Trophoblast cell (in vitro differentiated cells and primary cell): ENCODE measurements around the gene ALPI.
A peak's percentile ranks its signal among the peaks of the same experiment; 100 is the strongest.

ENCODE experiments used
- DNase-seq, 2 donors: peaks; one replicate each; pipeline ENCODE4 v3.0.0-alpha.2; 2016
- H2AFZ ChIP-seq: 2 replicates; pipeline ENCODE4 v1.6.1; 2013; ENCODE audit warnings: low read length, moderate library complexity, mild to moderate bottlenecking; ENCODE audit not compliant: insufficient read depth, poor library complexity
- H2AK5ac ChIP-seq: 2 replicates; pipeline ENCODE4 v1.6.1; 2013; ENCODE audit warnings: mild to moderate bottlenecking, low read length
- H2BK120ac ChIP-seq: 2 replicates; pipeline ENCODE4 v1.6.1; 2013; ENCODE audit warnings: low read length, mild to moderate bottlenecking, moderate library complexity; ENCODE audit not compliant: insufficient read depth, poor library complexity
- H2BK12ac ChIP-seq: 2 replicates; pipeline ENCODE4 v1.6.1; 2013; ENCODE audit warnings: mild to moderate bottlenecking, low read length, moderate library complexity
- H2BK5ac ChIP-seq: 2 replicates; pipeline ENCODE4 v1.6.1; 2013; ENCODE audit warnings: low read length, low read depth, moderate library complexity, mild to moderate bottlenecking; ENCODE audit not compliant: poor library complexity
- H3K14ac ChIP-seq: 2 replicates; pipeline ENCODE4 v1.6.1; 2013; ENCODE audit warnings: mild to moderate bottlenecking, low read length
- H3K18ac ChIP-seq: 2 replicates; pipeline ENCODE4 v1.6.1; 2013; ENCODE audit warnings: mild to moderate bottlenecking, low read length
- H3K23ac ChIP-seq: 2 replicates; pipeline ENCODE4 v1.6.1; 2013; ENCODE audit warnings: low read length
- H3K27ac ChIP-seq: 2 replicates; pipeline ENCODE4 v1.5.1; 2013; ENCODE audit warnings: low read depth, mild to moderate bottlenecking, inconsistent platforms, low read length, moderate library complexity
- H3K27me3 ChIP-seq: 2 replicates; pipeline ENCODE4 v1.6.1; 2013; ENCODE audit warnings: inconsistent platforms, mild to moderate bottlenecking, low read length, moderate library complexity; ENCODE audit not compliant: insufficient read depth
- H3K36me3 ChIP-seq, 2 experiments: 1 replicate in 1 of 2; 2 replicates in 1 of 2; pipeline ENCODE4 v1.6.1; 2013; ENCODE audit warnings: low read length in 2 of 2, mild to moderate bottlenecking in 2 of 2, moderate library complexity in 1 of 2; ENCODE audit not compliant: insufficient read depth in 2 of 2, control insufficient read depth in 1 of 2
- H3K4ac ChIP-seq: 2 replicates; pipeline ENCODE4 v1.6.1; 2013; ENCODE audit warnings: low read depth, mild to moderate bottlenecking, low read length, moderate library complexity
- H3K4me1 ChIP-seq, 2 experiments: 1 replicate in 1 of 2; 2 replicates in 1 of 2; pipeline ENCODE4 v1.6.1; 2013; ENCODE audit warnings: low read length in 2 of 2, mild to moderate bottlenecking in 2 of 2, moderate library complexity in 1 of 2; ENCODE audit not compliant: insufficient read depth in 2 of 2, control insufficient read depth in 1 of 2
- H3K4me2 ChIP-seq: 2 replicates; pipeline ENCODE4 v1.6.1; 2013; ENCODE audit warnings: inconsistent platforms, mild to moderate bottlenecking, low read length, moderate library complexity
- H3K4me3 ChIP-seq: 2 replicates; pipeline ENCODE4 v1.5.1; 2013; ENCODE audit warnings: mild to moderate bottlenecking, low read depth, low read length, inconsistent platforms
- H3K79me1 ChIP-seq: one replicate; pipeline ENCODE4 v1.6.1; 2013; ENCODE audit warnings: low read length
- H3K79me2 ChIP-seq: 2 replicates; pipeline ENCODE4 v1.6.1; 2013; ENCODE audit warnings: low read length, mild to moderate bottlenecking; ENCODE audit not compliant: control insufficient read depth, insufficient read depth, poor library complexity
- H3K9ac ChIP-seq: 2 replicates; pipeline ENCODE4 v1.6.1; 2013; ENCODE audit warnings: mild to moderate bottlenecking, low read length
- H3K9me3 ChIP-seq: 2 replicates; pipeline ENCODE4 v1.6.1; 2013; ENCODE audit warnings: low read depth, mild to moderate bottlenecking, control low read depth, inconsistent platforms, low read length; ENCODE audit not compliant: insufficient read depth
- H4K12ac ChIP-seq: 2 replicates; pipeline ENCODE4 v1.6.1; 2013; ENCODE audit warnings: low read depth, mild to moderate bottlenecking, low read length, moderate library complexity
- H4K8ac ChIP-seq: 2 replicates; pipeline ENCODE4 v1.6.1; 2013; ENCODE audit warnings: low read depth, mild to moderate bottlenecking, low read length, moderate library complexity
- H4K91ac ChIP-seq: one replicate; pipeline ENCODE4 v1.6.1; 2013; ENCODE audit warnings: low read depth, mild to moderate bottlenecking, low read length, moderate library complexity
- WGBS: extraction: QIAGEN DNeasy Blood & Tissue Kit; methylation state at CpG from one replicate; pipeline ENCODE4 v1.1.7; 2013; ENCODE audit warnings: missing lambda C conversion rate; ENCODE audit not compliant: insufficient read length, insufficient coverage; ENCODE audit errors: extremely low coverage; 5-methylcytosine and 5-hydroxymethylcytosine counted together

The ALPI gene

GRCh38 chr2:232503809-232504323 is 47.9 kb downstream of the ALPI start:
- Histone ChIP-seq H3K36me3 (no peaks in the 10 kb centered on the region), H2BK120ac (no peak overlapping the region), H2BK12ac (no peak overlapping the region), H3K4ac (no peak overlapping the region), H3K27me3 (peaks cover 31% of the 10 kb centered on the region), H3K23ac (no peak overlapping the region), H4K8ac (no peak overlapping the region), H3K4me1 (peaks cover 0 to 8% of the 10 kb centered on the region in 2 experiments), H4K91ac (no peak overlapping the region), H4K12ac (no peak overlapping the region), H2AFZ (no peak overlapping the region), H3K18ac (no peak overlapping the region), H3K14ac (no peak overlapping the region), H3K79me2 (no peaks in the 10 kb centered on the region), H2BK5ac (no peak overlapping the region), H3K4me2 (peak overlapping the region; percentile 57), H3K27ac (no peak overlapping the region), H3K4me3 (no peak overlapping the region), H2AK5ac (no peak overlapping the region), H3K9ac (no peak overlapping the region), H3K9me3 (peaks cover 12% of the 10 kb centered on the region), H3K79me1 (no peaks in the 10 kb centered on the region)
- DNase-seq, result no peak
- no CpG with 5 or more reads among the region's 16 CpGs for WGBS

DNA sequence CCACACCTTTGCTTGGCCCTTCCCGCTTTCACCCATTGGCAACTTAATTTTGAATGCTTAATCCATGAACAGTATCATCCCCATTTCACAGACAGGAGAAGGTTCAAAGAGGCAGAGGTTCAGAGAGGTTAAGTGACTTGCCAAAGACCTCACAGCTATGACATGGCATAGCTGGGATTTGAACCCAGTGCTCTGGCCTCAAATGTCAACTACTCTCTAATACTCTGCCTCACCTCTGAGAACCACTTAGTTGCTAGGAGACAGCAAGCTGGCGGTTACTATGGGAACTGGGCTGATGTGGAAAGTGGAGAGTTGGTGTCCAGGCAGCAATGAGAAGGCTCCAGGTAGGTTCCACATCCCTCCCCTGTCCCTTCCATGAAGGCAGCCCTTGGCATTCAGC is 48.5 kb downstream of the ALPI start:
- no peak overlapping the region for H3K27ac ChIP-seq
- H4K12ac ChIP-seq, result no peak overlapping the region
- no peak overlapping the region for H2BK12ac ChIP-seq
- no peak overlapping the region for H2AFZ ChIP-seq
- DNase-seq, result no peak
- no peak overlapping the region for H3K4me3 ChIP-seq
- H3K9me3 ChIP-seq, result peaks cover 7% of the 10 kb centered on the region
- H3K79me1 ChIP-seq, result no peaks in the 10 kb centered on the region
- no peak overlapping the region for H3K4me2 ChIP-seq
- no peak overlapping the region for H3K23ac ChIP-seq
- no peak overlapping the region for H3K4ac ChIP-seq
- peaks cover 0 to 8% of the 10 kb centered on the region in 2 experiments for H3K4me1 ChIP-seq
- no peak overlapping the region for H3K9ac ChIP-seq
- no peak overlapping the region for H2BK5ac ChIP-seq
- H4K8ac ChIP-seq, result no peak overlapping the region
- H4K91ac ChIP-seq, result no peak overlapping the region
- H3K18ac ChIP-seq, result no peak overlapping the region
- H3K14ac ChIP-seq, result no peak overlapping the region
- no CpG with 5 or more reads among the region's 2 CpGs for WGBS
- H2BK120ac ChIP-seq, result no peak overlapping the region
- peaks cover 31% of the 10 kb centered on the region for H3K27me3 ChIP-seq
- H3K79me2 ChIP-seq, result no peaks in the 10 kb centered on the region
- H2AK5ac ChIP-seq, result no peak overlapping the region
- no peaks in the 10 kb centered on the region for H3K36me3 ChIP-seq

DNA sequence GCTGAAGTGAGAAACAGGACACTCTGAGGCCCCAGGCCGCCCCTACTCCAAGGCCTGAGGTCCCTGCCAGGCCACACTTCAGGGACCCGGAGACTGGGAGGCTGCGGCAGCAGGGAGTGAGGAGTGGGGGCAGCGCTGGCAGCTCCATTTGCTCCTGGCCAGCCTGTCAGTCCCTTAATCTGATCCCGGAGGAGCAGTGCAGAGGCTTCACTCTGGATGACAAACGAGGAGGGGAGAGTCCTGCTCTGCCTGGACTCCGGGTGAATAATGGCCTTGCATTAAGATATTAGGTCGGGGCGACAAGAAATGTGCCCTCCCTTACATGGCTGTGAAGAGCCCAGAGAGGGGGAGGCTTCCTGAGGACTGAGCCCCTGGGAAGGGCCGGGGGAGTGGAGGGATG is 49.9 kb downstream of the ALPI start:
- H3K9ac ChIP-seq, result no peak overlapping the region
- no peak overlapping the region for H4K8ac ChIP-seq
- peaks cover 31% of the 10 kb centered on the region for H3K27me3 ChIP-seq
- no peak overlapping the region for H4K12ac ChIP-seq
- H3K9me3 ChIP-seq, result peaks cover 7% of the 10 kb centered on the region
- no CpG with 5 or more reads among the region's 10 CpGs for WGBS
- H3K79me2 ChIP-seq, result no peaks in the 10 kb centered on the region
- no peak overlapping the region for H3K4ac ChIP-seq
- H3K18ac ChIP-seq, result no peak overlapping the region
- no peaks in the 10 kb centered on the region for H3K36me3 ChIP-seq
- no peak overlapping the region for H2BK120ac ChIP-seq
- no peak for DNase-seq
- H3K4me1 ChIP-seq, result peaks cover 0 to 8% of the 10 kb centered on the region in 2 experiments
- no peak overlapping the region for H2AFZ ChIP-seq
- no peak overlapping the region for H3K4me3 ChIP-seq
- H3K27ac ChIP-seq, result no peak overlapping the region
- no peak overlapping the region for H2BK5ac ChIP-seq
- H2AK5ac ChIP-seq, result no peak overlapping the region
- H3K4me2 ChIP-seq, result no peak overlapping the region
- H3K14ac ChIP-seq, result no peak overlapping the region
- no peak overlapping the region for H4K91ac ChIP-seq
- no peaks in the 10 kb centered on the region for H3K79me1 ChIP-seq
- H3K23ac ChIP-seq, result no peak overlapping the region
- H2BK12ac ChIP-seq, result no peak overlapping the region

GRCh38 chr2:232506709-232507108 is 50.8 kb downstream of the ALPI start:
- H4K12ac ChIP-seq, result no peak overlapping the region
- H3K9ac ChIP-seq, result no peak overlapping the region
- H3K9me3 ChIP-seq, result peaks cover 7% of the 10 kb centered on the region
- no peaks in the 10 kb centered on the region for H3K79me2 ChIP-seq
- DNase-seq, result no peak
- H3K36me3 ChIP-seq, result no peaks in the 10 kb centered on the region
- no peak overlapping the region for H2BK12ac ChIP-seq
- H3K4me3 ChIP-seq, result no peak overlapping the region
- no peak overlapping the region for H2BK5ac ChIP-seq
- no CpG with 5 or more reads among the region's 4 CpGs for WGBS
- peaks cover 31% of the 10 kb centered on the region for H3K27me3 ChIP-seq
- no peak overlapping the region for H2AK5ac ChIP-seq
- peaks cover 0 to 8% of the 10 kb centered on the region in 2 experiments for H3K4me1 ChIP-seq
- H3K27ac ChIP-seq, result no peak overlapping the region
- H3K18ac ChIP-seq, result no peak overlapping the region
- no peak overlapping the region for H4K91ac ChIP-seq
- H3K4ac ChIP-seq, result no peak overlapping the region
- H3K79me1 ChIP-seq, result no peaks in the 10 kb centered on the region
- H4K8ac ChIP-seq, result no peak overlapping the region
- no peak overlapping the region for H3K23ac ChIP-seq
- no peak overlapping the region for H2BK120ac ChIP-seq
- no peak overlapping the region for H3K4me2 ChIP-seq
- no peak overlapping the region for H3K14ac ChIP-seq
- no peak overlapping the region for H2AFZ ChIP-seq
